HG03066 (cell line): Measurements from ENCODE around the gene PATL2.
"Not testable (repeated sequence)": the region's sequence is repeated elsewhere in the genome, so short reads cannot be mapped to it uniquely, and the experiment has no call there.

Experiments
- ATAC-seq: cut with Tn5 transposase; IDR thresholded peaks from one replicate; pipeline ENCODE4 v1.9.1; 2021; ENCODE audit warnings: low read depth; ENCODE audit not compliant: unreplicated experiment

PATL2 gene

GRCh38 chr15:44656913-44657312 lies 54.2 kb downstream of the PATL2 start:
- no peak for ATAC-seq

- ATAC-seq: no peak
Measured at GRCh38 chr15:44656298-44656697, 54.8 kb downstream of the PATL2 start.

GRCh38 chr15:44654858-44655257 lies 56.3 kb downstream of the PATL2 start:
- no peak for ATAC-seq

GRCh38 chr15:44647637-44648036 lies 63.5 kb downstream of the PATL2 start:
- ATAC-seq: no peak

GRCh38 chr15:44647036-44647435 lies 64.1 kb downstream of the PATL2 start:
- no peak for ATAC-seq

- ATAC-seq: no peak
Measured at GRCh38 chr15:44646460-44646859, 64.7 kb downstream of the PATL2 start.

GRCh38 chr15:44641651-44642050 lies 69.5 kb downstream of the PATL2 start:
- no peak for ATAC-seq

GRCh38 chr15:44636976-44637375 lies 74.1 kb downstream of the PATL2 start:
- no peak for ATAC-seq

GRCh38 chr15:44633603-44634002 lies 77.5 kb downstream of the PATL2 start:
- no peak for ATAC-seq

- not testable (repeated sequence) for ATAC-seq
Measured at GRCh38 chr15:44625286-44625685, 85.8 kb downstream of the PATL2 start.

- ATAC-seq: no peak
Measured at GRCh38 chr15:44623178-44623577, 87.9 kb downstream of the PATL2 start.

GRCh38 chr15:44620081-44620480 lies 91.0 kb downstream of the PATL2 start:
- no peak for ATAC-seq

GRCh38 chr15:44616974-44617373 lies 94.1 kb downstream of the PATL2 start:
- ATAC-seq: no peak
